H9 (cell line): ENCODE measurements around the gene PLEKHJ1. TPM values are rescaled to one million over a fixed set of nuclear protein-coding genes. Genes with fewer than 3 reads are reported as not detected.

Experiments
- DNase-seq: peaks from one replicate; pipeline ENCODE4 v3.0.0-alpha.2; 2017
- H2AFZ ChIP-seq: one replicate; pipeline ENCODE4 v1.6.1; 2013; ENCODE audit warnings: mild to moderate bottlenecking, low read length, control low read depth, moderate library complexity
- H2AK5ac ChIP-seq: 2 replicates; pipeline ENCODE4 v1.6.1; 2013; ENCODE audit warnings: low read length, control low read depth, mixed read lengths; ENCODE audit not compliant: insufficient read length
- H2BK120ac ChIP-seq: one replicate; pipeline ENCODE4 v1.6.1; 2013; ENCODE audit warnings: low read depth, mild to moderate bottlenecking, low read length, control low read depth, inconsistent platforms; ENCODE audit not compliant: poor library complexity, severe bottlenecking
- H2BK12ac ChIP-seq: 2 replicates; pipeline ENCODE4 v1.6.1; 2013; ENCODE audit warnings: low read length, control low read depth, mixed read lengths, low read depth; ENCODE audit not compliant: insufficient read length
- H2BK15ac ChIP-seq: 2 replicates; pipeline ENCODE4 v1.6.1; 2013; ENCODE audit warnings: low read depth, low read length, control low read depth
- H2BK20ac ChIP-seq: one replicate; pipeline ENCODE4 v1.6.1; 2013; ENCODE audit warnings: low read depth, mild to moderate bottlenecking, low read length, control low read depth, inconsistent platforms; ENCODE audit not compliant: poor library complexity, severe bottlenecking
- H2BK5ac ChIP-seq: 2 replicates; pipeline ENCODE4 v1.6.1; 2013; ENCODE audit warnings: low read length, control low read depth, mixed read lengths; ENCODE audit not compliant: insufficient read length
- H3K14ac ChIP-seq: 2 replicates; pipeline ENCODE4 v1.6.1; 2013; ENCODE audit warnings: low read length, control low read depth; ENCODE audit not compliant: insufficient read depth
- H3K18ac ChIP-seq: 2 replicates; pipeline ENCODE4 v1.6.1; 2013; ENCODE audit warnings: low read depth, mild to moderate bottlenecking, mixed read lengths, low read length, control low read depth; ENCODE audit not compliant: insufficient read length
- H3K23ac ChIP-seq: 2 replicates; pipeline ENCODE4 v1.6.1; 2013; ENCODE audit warnings: low read length, control low read depth, mixed read lengths, low read depth; ENCODE audit not compliant: insufficient read length
- H3K23me2 ChIP-seq: 2 replicates; pipeline ENCODE4 v1.6.1; 2013; ENCODE audit warnings: low read depth, mild to moderate bottlenecking, mixed read lengths, low read length, control low read depth; ENCODE audit not compliant: insufficient read length, poor library complexity, severe bottlenecking
- H3K27ac ChIP-seq: 2 replicates; pipeline ENCODE4 v1.5.1; 2013; ENCODE audit warnings: low read length, control low read depth, mixed read lengths, low read depth; ENCODE audit not compliant: insufficient read length
- H3K27me3 ChIP-seq: 2 replicates; pipeline ENCODE4 v1.6.1; 2013; ENCODE audit warnings: low read length, control low read depth, inconsistent platforms; ENCODE audit not compliant: insufficient read depth
- H3K4ac ChIP-seq: 2 replicates; pipeline ENCODE4 v1.6.1; 2013; ENCODE audit warnings: low read depth, mild to moderate bottlenecking, control low read depth, inconsistent platforms, low read length, moderate library complexity
- H3K4me1 ChIP-seq: 2 replicates; pipeline ENCODE4 v1.6.1; 2013; ENCODE audit warnings: low read length, control low read depth, inconsistent platforms; ENCODE audit not compliant: insufficient read depth
- H3K4me2 ChIP-seq: 2 replicates; pipeline ENCODE4 v1.6.1; 2013; ENCODE audit warnings: low read length, control low read depth, mixed read lengths; ENCODE audit not compliant: insufficient read length, insufficient read depth
- H3K56ac ChIP-seq: 2 replicates; pipeline ENCODE4 v1.6.1; 2013; ENCODE audit warnings: low read depth, mild to moderate bottlenecking, mixed read lengths, low read length, control low read depth; ENCODE audit not compliant: insufficient read length
- H3K79me1 ChIP-seq: 2 replicates; pipeline ENCODE4 v1.6.1; 2013; ENCODE audit warnings: low read depth, mild to moderate bottlenecking, moderate library complexity, low read length, control low read depth, inconsistent platforms; ENCODE audit not compliant: insufficient read depth, poor library complexity, severe bottlenecking
- H3K79me2 ChIP-seq: 2 replicates; pipeline ENCODE4 v1.6.1; 2013; ENCODE audit warnings: low read length, control low read depth, inconsistent platforms; ENCODE audit not compliant: insufficient read depth
- H3K9ac ChIP-seq: 2 replicates; pipeline ENCODE4 v1.6.1; 2013; ENCODE audit warnings: low read length, control low read depth, mixed read lengths; ENCODE audit not compliant: insufficient read length; ENCODE audit errors: extremely low read depth
- H3K9me3 ChIP-seq: one replicate; pipeline ENCODE4 v1.6.1; 2013; ENCODE audit warnings: low read depth, low read length, inconsistent platforms; ENCODE audit not compliant: control insufficient read depth
- H3T11ph ChIP-seq: one replicate; pipeline ENCODE4 v1.6.1; 2013; ENCODE audit warnings: mild to moderate bottlenecking, low read length, control low read depth, inconsistent platforms
- H4K20me1 ChIP-seq: one replicate; pipeline ENCODE4 v1.6.1; 2013; ENCODE audit not compliant: control insufficient read depth, insufficient read length, insufficient read depth
- H4K5ac ChIP-seq: 2 replicates; pipeline ENCODE4 v1.6.1; 2013; ENCODE audit warnings: low read depth, mild to moderate bottlenecking, mixed read lengths, low read length, control low read depth; ENCODE audit not compliant: insufficient read length
- H4K8ac ChIP-seq: replicated peaks from 2 replicates; pipeline ENCODE4 v1.6.1; 2013; ENCODE audit warnings: low read length, control low read depth, mixed read lengths, low read depth; ENCODE audit not compliant: insufficient read length
- H4K91ac ChIP-seq: 2 replicates; pipeline ENCODE4 v1.6.1; 2013; ENCODE audit warnings: low read depth, mild to moderate bottlenecking, moderate library complexity, mixed read lengths, low read length, control low read depth; ENCODE audit not compliant: insufficient read length
- H3K27ac Mint-ChIP-seq, 3 experiments: 2 replicates in 2 of 3; 3 replicates in 1 of 3; pipeline ENCODE4 v1.8.0; 2020 to 2021; ENCODE audit warnings: mixed read lengths in 3 of 3, mild to moderate bottlenecking in 1 of 3, moderate library complexity in 1 of 3
- H3K27me3 Mint-ChIP-seq: 2 replicates; pipeline ENCODE4 v1.8.0; 2021; ENCODE audit warnings: low read depth, mild to moderate bottlenecking, moderate library complexity, mixed read lengths
- H3K36me3 Mint-ChIP-seq, 3 experiments: 2 replicates in 2 of 3; 3 replicates in 1 of 3; pipeline ENCODE4 v1.8.0; 2020 to 2021; ENCODE audit warnings: low read depth in 3 of 3, mixed read lengths in 3 of 3; ENCODE audit not compliant: insufficient read depth in 1 of 3
- H3K4me1 Mint-ChIP-seq, 2 experiments: 2 replicates each; pipeline ENCODE4 v1.8.0; 2020; ENCODE audit warnings: mixed read lengths in 2 of 2
- H3K4me3 Mint-ChIP-seq, 2 experiments: 2 replicates in 1 of 2; 3 replicates in 1 of 2; pipeline ENCODE4 v1.8.0; 2020 to 2021; ENCODE audit warnings: mild to moderate bottlenecking in 2 of 2, mixed read lengths in 2 of 2, moderate library complexity in 1 of 2
- H3K9me3 Mint-ChIP-seq, 2 experiments: 2 replicates in 1 of 2; 3 replicates in 1 of 2; pipeline ENCODE4 v1.8.0; 2020; ENCODE audit warnings: mild to moderate bottlenecking in 2 of 2, mixed read lengths in 2 of 2, moderate library complexity in 1 of 2
- CTCF ChIP-seq: fragments of 200-600 bp; sonication (generic); conservative IDR thresholded peaks from 3 replicates; pipeline ENCODE4 v1.8.0; 2021; ENCODE audit warnings: antibody characterized with exemption, mild to moderate bottlenecking
- WGBS: extraction: QIAGEN DNeasy Blood & Tissue Kit; methylation state at CpG from one replicate; pipeline ENCODE4 v1.1.7; 2013; ENCODE audit warnings: missing lambda C conversion rate, low lambda C conversion rate, mixed read lengths; ENCODE audit not compliant: insufficient read length; ENCODE audit errors: extremely low coverage; 5-methylcytosine and 5-hydroxymethylcytosine counted together
- total RNA-seq: library from RNA; stranded (reverse); gene quantifications from 2 replicates; pipeline ENCODE4 v1.2.1, GENCODE V29; 2021

PLEKHJ1 gene
- total RNA-seq, 1 experiment from 2014 or later = 139 TPM

GRCh38 chr19:2244486-2244885 is 8.4 kb upstream of the PLEKHJ1 start:
- peaks cover 31% of the 10 kb centered on the region; the same call in 1 of the 2 replicates for H3K79me2 ChIP-seq
- H4K20me1 ChIP-seq = peaks cover 2% of the 10 kb centered on the region
- no peak overlapping the region for H2BK120ac ChIP-seq

More at GRCh38 chr19:2244486-2244885, 8.4 kb upstream of the PLEKHJ1 start:
- Mint-ChIP-seq H3K4me1 (peaks cover 16 to 19% of the 10 kb centered on the region in 2 experiments), H3K4me3 (no peak overlapping the region), H3K27ac (no peak overlapping the region; a peak in 1 of 7 replicates), H3K9me3 (no peaks in the 10 kb centered on the region), H3K36me3 (peaks cover 16 to 51% (median 50%) of the 10 kb centered on the region in 3 experiments; a peak in 6 of 7 replicates), H3K27me3 (no peaks in the 10 kb centered on the region; the same call in 1 of the 2 replicates)
- no peak overlapping the region for H4K91ac ChIP-seq
- no peak overlapping the region for H3K18ac ChIP-seq
- H2AFZ ChIP-seq = no peak overlapping the region
- H2AK5ac ChIP-seq = no peak overlapping the region
- H3K79me1 ChIP-seq = peaks cover 13% of the 10 kb centered on the region
- H3K4me2 ChIP-seq = no peak overlapping the region
- no peak for TF ChIP-seq CTCF
- no peaks in the 10 kb centered on the region for H3K23me2 ChIP-seq
- H3T11ph ChIP-seq = no peak overlapping the region
- no peaks in the 10 kb centered on the region for H3K9me3 ChIP-seq
- WGBS = no CpG with 5 or more reads among the region's 21 CpGs
- no peak overlapping the region for H3K14ac ChIP-seq
- no peak overlapping the region for H3K56ac ChIP-seq
- no peak overlapping the region for H3K27ac ChIP-seq
- no peak overlapping the region for H2BK12ac ChIP-seq
- H3K4ac ChIP-seq = no peak overlapping the region
- H2BK20ac ChIP-seq = no peak overlapping the region
- no peaks in the 10 kb centered on the region for H3K4me1 ChIP-seq
- H3K27me3 ChIP-seq = no peaks in the 10 kb centered on the region
- no peak overlapping the region for H2BK5ac ChIP-seq
- DNase-seq = no peak
- H4K5ac ChIP-seq = no peak overlapping the region
- no peak overlapping the region for H3K9ac ChIP-seq
- no peak overlapping the region for H4K8ac ChIP-seq
- no peak overlapping the region for H2BK15ac ChIP-seq
- H3K23ac ChIP-seq = no peak overlapping the region
